MM.1S (cell line): Measurements from ENCODE around the gene GLB1L2.

Source experiments
- EZH2 ChIP-seq: fragments of 300-600 bp; sonication (generic); optimal IDR thresholded peaks from 2 replicates; pipeline ENCODE3; 2017; ENCODE audit warnings: low read depth, mild to moderate bottlenecking, antibody characterized with exemption, low read length, mixed read lengths
- TF ChIP-seq, protein P1 (sequence below): fragments of 300-600 bp; sonication (generic); IDR thresholded peaks from 2 replicates; pipeline ENCODE4 v1.5.1; 2016; ENCODE audit warnings: antibody characterized with exemption, low read length, mixed read lengths

DNA sequence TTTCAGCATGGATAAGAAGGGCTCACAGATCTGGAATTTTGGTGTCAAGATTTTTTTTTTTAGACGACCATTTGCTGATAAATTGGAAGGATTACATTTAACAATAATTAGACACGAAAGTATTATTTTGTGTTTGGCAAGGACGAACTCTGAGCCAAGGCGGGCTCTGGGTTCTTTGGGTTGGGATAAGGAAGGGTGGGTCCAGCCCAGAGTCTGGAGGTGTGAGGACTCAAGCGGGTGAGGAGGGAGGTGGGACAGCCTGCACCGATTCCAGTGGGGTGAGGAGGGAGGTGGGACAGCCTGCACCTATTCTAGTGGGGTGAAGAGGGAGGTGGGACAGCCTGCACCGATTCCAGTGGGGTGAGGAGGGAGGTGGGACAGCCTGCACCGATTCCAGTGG lies 76.1 kb downstream of the GLB1L2 start:
- TF ChIP-seq, protein P1, sequence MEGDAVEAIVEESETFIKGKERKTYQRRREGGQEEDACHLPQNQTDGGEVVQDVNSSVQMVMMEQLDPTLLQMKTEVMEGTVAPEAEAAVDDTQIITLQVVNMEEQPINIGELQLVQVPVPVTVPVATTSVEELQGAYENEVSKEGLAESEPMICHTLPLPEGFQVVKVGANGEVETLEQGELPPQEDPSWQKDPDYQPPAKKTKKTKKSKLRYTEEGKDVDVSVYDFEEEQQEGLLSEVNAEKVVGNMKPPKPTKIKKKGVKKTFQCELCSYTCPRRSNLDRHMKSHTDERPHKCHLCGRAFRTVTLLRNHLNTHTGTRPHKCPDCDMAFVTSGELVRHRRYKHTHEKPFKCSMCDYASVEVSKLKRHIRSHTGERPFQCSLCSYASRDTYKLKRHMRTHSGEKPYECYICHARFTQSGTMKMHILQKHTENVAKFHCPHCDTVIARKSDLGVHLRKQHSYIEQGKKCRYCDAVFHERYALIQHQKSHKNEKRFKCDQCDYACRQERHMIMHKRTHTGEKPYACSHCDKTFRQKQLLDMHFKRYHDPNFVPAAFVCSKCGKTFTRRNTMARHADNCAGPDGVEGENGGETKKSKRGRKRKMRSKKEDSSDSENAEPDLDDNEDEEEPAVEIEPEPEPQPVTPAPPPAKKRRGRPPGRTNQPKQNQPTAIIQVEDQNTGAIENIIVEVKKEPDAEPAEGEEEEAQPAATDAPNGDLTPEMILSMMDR, result no peak
- TF ChIP-seq EZH2, result no peak
